H9 (cell line): ENCODE measurements around the gene VIPR1. TPM values are rescaled to one million over a fixed set of nuclear protein-coding genes. Genes with fewer than 3 reads are reported as not detected.

Source experiments
- DNase-seq: peaks from one replicate; pipeline ENCODE4 v3.0.0-alpha.2; 2017
- H2AFZ ChIP-seq: one replicate; pipeline ENCODE4 v1.6.1; 2013; ENCODE audit warnings: mild to moderate bottlenecking, low read length, control low read depth, moderate library complexity
- H2AK5ac ChIP-seq: 2 replicates; pipeline ENCODE4 v1.6.1; 2013; ENCODE audit warnings: low read length, control low read depth, mixed read lengths; ENCODE audit not compliant: insufficient read length
- H2BK120ac ChIP-seq: one replicate; pipeline ENCODE4 v1.6.1; 2013; ENCODE audit warnings: low read depth, mild to moderate bottlenecking, low read length, control low read depth, inconsistent platforms; ENCODE audit not compliant: poor library complexity, severe bottlenecking
- H2BK12ac ChIP-seq: 2 replicates; pipeline ENCODE4 v1.6.1; 2013; ENCODE audit warnings: low read length, control low read depth, mixed read lengths, low read depth; ENCODE audit not compliant: insufficient read length
- H2BK15ac ChIP-seq: 2 replicates; pipeline ENCODE4 v1.6.1; 2013; ENCODE audit warnings: low read depth, low read length, control low read depth
- H2BK20ac ChIP-seq: one replicate; pipeline ENCODE4 v1.6.1; 2013; ENCODE audit warnings: low read depth, mild to moderate bottlenecking, low read length, control low read depth, inconsistent platforms; ENCODE audit not compliant: poor library complexity, severe bottlenecking
- H2BK5ac ChIP-seq: 2 replicates; pipeline ENCODE4 v1.6.1; 2013; ENCODE audit warnings: low read length, control low read depth, mixed read lengths; ENCODE audit not compliant: insufficient read length
- H3K14ac ChIP-seq: 2 replicates; pipeline ENCODE4 v1.6.1; 2013; ENCODE audit warnings: low read length, control low read depth; ENCODE audit not compliant: insufficient read depth
- H3K18ac ChIP-seq: 2 replicates; pipeline ENCODE4 v1.6.1; 2013; ENCODE audit warnings: low read depth, mild to moderate bottlenecking, mixed read lengths, low read length, control low read depth; ENCODE audit not compliant: insufficient read length
- H3K23ac ChIP-seq: 2 replicates; pipeline ENCODE4 v1.6.1; 2013; ENCODE audit warnings: low read length, control low read depth, mixed read lengths, low read depth; ENCODE audit not compliant: insufficient read length
- H3K23me2 ChIP-seq: 2 replicates; pipeline ENCODE4 v1.6.1; 2013; ENCODE audit warnings: low read depth, mild to moderate bottlenecking, mixed read lengths, low read length, control low read depth; ENCODE audit not compliant: insufficient read length, poor library complexity, severe bottlenecking
- H3K27ac ChIP-seq: 2 replicates; pipeline ENCODE4 v1.5.1; 2013; ENCODE audit warnings: low read length, control low read depth, mixed read lengths, low read depth; ENCODE audit not compliant: insufficient read length
- H3K27me3 ChIP-seq: 2 replicates; pipeline ENCODE4 v1.6.1; 2013; ENCODE audit warnings: low read length, control low read depth, inconsistent platforms; ENCODE audit not compliant: insufficient read depth
- H3K4ac ChIP-seq: 2 replicates; pipeline ENCODE4 v1.6.1; 2013; ENCODE audit warnings: low read depth, mild to moderate bottlenecking, control low read depth, inconsistent platforms, low read length, moderate library complexity
- H3K4me1 ChIP-seq: 2 replicates; pipeline ENCODE4 v1.6.1; 2013; ENCODE audit warnings: low read length, control low read depth, inconsistent platforms; ENCODE audit not compliant: insufficient read depth
- H3K4me2 ChIP-seq: 2 replicates; pipeline ENCODE4 v1.6.1; 2013; ENCODE audit warnings: low read length, control low read depth, mixed read lengths; ENCODE audit not compliant: insufficient read length, insufficient read depth
- H3K56ac ChIP-seq: 2 replicates; pipeline ENCODE4 v1.6.1; 2013; ENCODE audit warnings: low read depth, mild to moderate bottlenecking, mixed read lengths, low read length, control low read depth; ENCODE audit not compliant: insufficient read length
- H3K79me1 ChIP-seq: 2 replicates; pipeline ENCODE4 v1.6.1; 2013; ENCODE audit warnings: low read depth, mild to moderate bottlenecking, moderate library complexity, low read length, control low read depth, inconsistent platforms; ENCODE audit not compliant: insufficient read depth, poor library complexity, severe bottlenecking
- H3K79me2 ChIP-seq: 2 replicates; pipeline ENCODE4 v1.6.1; 2013; ENCODE audit warnings: low read length, control low read depth, inconsistent platforms; ENCODE audit not compliant: insufficient read depth
- H3K9ac ChIP-seq: 2 replicates; pipeline ENCODE4 v1.6.1; 2013; ENCODE audit warnings: low read length, control low read depth, mixed read lengths; ENCODE audit not compliant: insufficient read length; ENCODE audit errors: extremely low read depth
- H3K9me3 ChIP-seq: one replicate; pipeline ENCODE4 v1.6.1; 2013; ENCODE audit warnings: low read depth, low read length, inconsistent platforms; ENCODE audit not compliant: control insufficient read depth
- H3T11ph ChIP-seq: one replicate; pipeline ENCODE4 v1.6.1; 2013; ENCODE audit warnings: mild to moderate bottlenecking, low read length, control low read depth, inconsistent platforms
- H4K20me1 ChIP-seq: one replicate; pipeline ENCODE4 v1.6.1; 2013; ENCODE audit not compliant: control insufficient read depth, insufficient read length, insufficient read depth
- H4K5ac ChIP-seq: 2 replicates; pipeline ENCODE4 v1.6.1; 2013; ENCODE audit warnings: low read depth, mild to moderate bottlenecking, mixed read lengths, low read length, control low read depth; ENCODE audit not compliant: insufficient read length
- H4K8ac ChIP-seq: replicated peaks from 2 replicates; pipeline ENCODE4 v1.6.1; 2013; ENCODE audit warnings: low read length, control low read depth, mixed read lengths, low read depth; ENCODE audit not compliant: insufficient read length
- H4K91ac ChIP-seq: 2 replicates; pipeline ENCODE4 v1.6.1; 2013; ENCODE audit warnings: low read depth, mild to moderate bottlenecking, moderate library complexity, mixed read lengths, low read length, control low read depth; ENCODE audit not compliant: insufficient read length
- H3K27ac Mint-ChIP-seq, 3 experiments: 2 replicates in 2 of 3; 3 replicates in 1 of 3; pipeline ENCODE4 v1.8.0; 2020 to 2021; ENCODE audit warnings: mixed read lengths in 3 of 3, mild to moderate bottlenecking in 1 of 3, moderate library complexity in 1 of 3
- H3K27me3 Mint-ChIP-seq: 2 replicates; pipeline ENCODE4 v1.8.0; 2021; ENCODE audit warnings: low read depth, mild to moderate bottlenecking, moderate library complexity, mixed read lengths
- H3K36me3 Mint-ChIP-seq, 3 experiments: 2 replicates in 2 of 3; 3 replicates in 1 of 3; pipeline ENCODE4 v1.8.0; 2020 to 2021; ENCODE audit warnings: low read depth in 3 of 3, mixed read lengths in 3 of 3; ENCODE audit not compliant: insufficient read depth in 1 of 3
- H3K4me1 Mint-ChIP-seq, 2 experiments: 2 replicates each; pipeline ENCODE4 v1.8.0; 2020; ENCODE audit warnings: mixed read lengths in 2 of 2
- H3K4me3 Mint-ChIP-seq, 2 experiments: 2 replicates in 1 of 2; 3 replicates in 1 of 2; pipeline ENCODE4 v1.8.0; 2020 to 2021; ENCODE audit warnings: mild to moderate bottlenecking in 2 of 2, mixed read lengths in 2 of 2, moderate library complexity in 1 of 2
- H3K9me3 Mint-ChIP-seq, 2 experiments: 2 replicates in 1 of 2; 3 replicates in 1 of 2; pipeline ENCODE4 v1.8.0; 2020; ENCODE audit warnings: mild to moderate bottlenecking in 2 of 2, mixed read lengths in 2 of 2, moderate library complexity in 1 of 2
- CTCF ChIP-seq: fragments of 200-600 bp; sonication (generic); conservative IDR thresholded peaks from 3 replicates; pipeline ENCODE4 v1.8.0; 2021; ENCODE audit warnings: antibody characterized with exemption, mild to moderate bottlenecking
- WGBS: extraction: QIAGEN DNeasy Blood & Tissue Kit; methylation state at CpG from one replicate; pipeline ENCODE4 v1.1.7; 2013; ENCODE audit warnings: missing lambda C conversion rate, low lambda C conversion rate, mixed read lengths; ENCODE audit not compliant: insufficient read length; ENCODE audit errors: extremely low coverage; 5-methylcytosine and 5-hydroxymethylcytosine counted together
- total RNA-seq: library from RNA; stranded (reverse); gene quantifications from 2 replicates; pipeline ENCODE4 v1.2.1, GENCODE V29; 2021

The VIPR1 gene
- total RNA-seq, 1 experiment from 2014 or later, result 6.5 TPM

DNA sequence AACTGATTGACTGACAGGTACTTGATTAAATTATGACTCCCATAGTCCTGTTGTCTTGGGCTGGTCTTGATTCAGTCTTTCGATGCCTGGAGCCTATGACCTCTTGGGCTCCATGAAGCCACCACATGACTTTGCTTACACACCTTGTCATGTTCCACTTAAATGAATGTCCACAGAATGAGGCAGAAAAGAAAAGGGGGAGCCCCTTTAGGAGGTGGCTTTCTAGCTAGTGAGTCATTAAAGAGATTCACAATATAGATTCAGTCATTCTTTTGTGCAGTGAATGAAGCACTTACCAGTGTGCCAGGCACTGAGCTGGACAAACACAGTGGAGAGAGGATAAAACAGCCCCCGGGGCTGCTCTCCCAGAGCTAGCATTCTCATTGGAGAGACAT is 17.1 kb downstream of the VIPR1 start:
- no CpG with 5 or more reads among the region's 2 CpGs for WGBS
- no peaks in the 10 kb centered on the region for H3K9me3 ChIP-seq
- H2BK120ac ChIP-seq, result no peak overlapping the region
- no peak overlapping the region; a peak in 1 of 7 replicates for H3K27ac Mint-ChIP-seq
- no peak overlapping the region for H3K4ac ChIP-seq
- H3K9ac ChIP-seq, result no peak overlapping the region
- H3K4me1 Mint-ChIP-seq, result no peaks in the 10 kb centered on the region
- no peak for TF ChIP-seq CTCF
- no peaks in the 10 kb centered on the region for H3K79me1 ChIP-seq
- H4K8ac ChIP-seq, result no peak overlapping the region
- no peak overlapping the region for H3K4me3 Mint-ChIP-seq
- H3K23ac ChIP-seq, result no peak overlapping the region
- no peaks in the 10 kb centered on the region for H3K23me2 ChIP-seq
- no peak overlapping the region for H4K91ac ChIP-seq
- H3T11ph ChIP-seq, result no peak overlapping the region
- H3K27ac ChIP-seq, result no peak overlapping the region
- H3K79me2 ChIP-seq, result no peaks in the 10 kb centered on the region
- H2AK5ac ChIP-seq, result no peak overlapping the region
- H2BK15ac ChIP-seq, result no peak overlapping the region
- no peak overlapping the region for H3K4me2 ChIP-seq
- H3K4me1 ChIP-seq, result no peaks in the 10 kb centered on the region
- no peaks in the 10 kb centered on the region for H4K20me1 ChIP-seq
- H2AFZ ChIP-seq, result no peak overlapping the region
- H3K36me3 Mint-ChIP-seq, result no peaks in the 10 kb centered on the region; a peak in 1 of 7 replicates
- H3K14ac ChIP-seq, result no peak overlapping the region
- no peak overlapping the region for H3K18ac ChIP-seq
- no peak overlapping the region for H4K5ac ChIP-seq
- no peaks in the 10 kb centered on the region for H3K27me3 ChIP-seq
- H2BK12ac ChIP-seq, result no peak overlapping the region
- H3K9me3 Mint-ChIP-seq, result no peaks in the 10 kb centered on the region
- H3K56ac ChIP-seq, result no peak overlapping the region
- no peak for DNase-seq
- H2BK20ac ChIP-seq, result no peak overlapping the region
- H2BK5ac ChIP-seq, result no peak overlapping the region
- no peaks in the 10 kb centered on the region for H3K27me3 Mint-ChIP-seq
